PC-3 (cell line): ENCODE data around the gene ARHGAP15. TPM values are rescaled to one million over a fixed set of nuclear protein-coding genes. Genes with fewer than 3 reads are reported as not detected.

Experiments used
- ATAC-seq: fragments of 200-7000 bp; cut with Tn5 transposase; 2 replicates; pipeline ENCODE4 v1.9.1; 2020; ENCODE audit warnings: mild to moderate bottlenecking, moderate library complexity
- BruUV-seq: library from RNA; stranded (reverse); fragments of 400-500 nt; replicated peaks from 2 replicates; lab custom pipeline; 2021; lab: Mats Ljungman, UMichigan
- CTCF ChIA-PET: fragments of 300-600 bp; sonication (Branson Sonifier 250); formaldehyde crosslinking; loops from one replicate; lab custom pipeline; 2022; ENCODE audit warnings: antibody characterized with exemption; lab: Charles Lee
- POLR2A ChIA-PET: fragments of 300-600 bp; sonication (Branson Sonifier 250); formaldehyde crosslinking; loops from one replicate; lab custom pipeline; 2022; ENCODE audit warnings: antibody characterized with exemption; ENCODE audit not compliant: unreplicated experiment; lab: Charles Lee
- DNase-seq: peaks from one replicate; pipeline ENCODE4 v3.0.0-alpha.2; 2015
- H2AFZ ChIP-seq: fragments of 300-600 bp; sonication (generic); 2 replicates; pipeline ENCODE4 v1.6.0; 2016; ENCODE audit warnings: antibody characterized with exemption, low read length
- H3F3A ChIP-seq: fragments of 300-600 bp; sonication (generic); one replicate; pipeline ENCODE4 v1.6.0; 2017; ENCODE audit warnings: antibody characterized with exemption, low read length, control low read depth, mild to moderate bottlenecking; ENCODE audit not compliant: unreplicated experiment
- H3K27ac ChIP-seq: fragments of 300-600 bp; sonication (generic); 2 replicates; pipeline ENCODE4 v1.5.1; 2016; ENCODE audit warnings: mild to moderate bottlenecking, low read length
- H3K27me3 ChIP-seq: fragments of 300-600 bp; sonication (generic); 2 replicates; pipeline ENCODE4 v1.6.1; 2016; ENCODE audit warnings: low read length, mixed read lengths
- H3K36me3 ChIP-seq: fragments of 300-600 bp; sonication (generic); 2 replicates; pipeline ENCODE4 v1.6.1; 2016; ENCODE audit warnings: low read depth, mixed run types, low read length, mixed read lengths
- H3K4me1 ChIP-seq: fragments of 300-600 bp; sonication (generic); 2 replicates; pipeline ENCODE4 v1.5.1; 2016; ENCODE audit warnings: low read length; ENCODE audit not compliant: insufficient read depth
- H3K4me2 ChIP-seq: fragments of 300-600 bp; sonication (generic); 2 replicates; pipeline ENCODE4 v1.6.0; 2016; ENCODE audit warnings: low read length
- H3K4me3 ChIP-seq: fragments of 300-600 bp; sonication (generic); 2 replicates; pipeline ENCODE4 v1.5.1; 2016; ENCODE audit warnings: mild to moderate bottlenecking, low read length, mixed read lengths
- H3K79me2 ChIP-seq: fragments of 300-600 bp; sonication (generic); 2 replicates; pipeline ENCODE4 v1.6.1; 2017; ENCODE audit warnings: low read length, mixed read lengths
- H3K9ac ChIP-seq: fragments of 300-600 bp; sonication (generic); 2 replicates; pipeline ENCODE4 v1.6.0; 2016; ENCODE audit warnings: mild to moderate bottlenecking, low read length
- H3K9me2 ChIP-seq: fragments of 300-600 bp; sonication (generic); replicated peaks from 2 replicates; pipeline ENCODE4 v1.6.1; 2016; ENCODE audit warnings: mixed run types, low read length, mixed read lengths
- H3K9me3 ChIP-seq: fragments of 300-600 bp; sonication (generic); 2 replicates; pipeline ENCODE4 v1.6.1; 2016; ENCODE audit warnings: low read length, mixed read lengths
- H4K20me1 ChIP-seq: fragments of 300-600 bp; sonication (generic); 2 replicates; pipeline ENCODE4 v1.6.1; 2016; ENCODE audit warnings: low read length, mixed read lengths
- CTCF ChIP-seq: fragments of 300-600 bp; sonication (generic); conservative IDR thresholded peaks from 2 replicates; pipeline ENCODE4 v1.5.1; 2017; ENCODE audit warnings: antibody characterized with exemption, low read depth, mild to moderate bottlenecking, low read length
- EZH2 ChIP-seq: fragments of 300-600 bp; sonication (generic); IDR thresholded peaks from one replicate; pipeline ENCODE4 v1.6.1; 2017; ENCODE audit warnings: antibody characterized with exemption, mild to moderate bottlenecking, low read length; ENCODE audit not compliant: unreplicated experiment
- EZH2phosphoT487 ChIP-seq: fragments of 300-600 bp; sonication (generic); IDR thresholded peaks from 2 replicates; pipeline ENCODE4 v1.6.1; 2018; ENCODE audit warnings: mild to moderate bottlenecking, antibody characterized with exemption, low read length, borderline replicate concordance
- intact Hi-C: fragments of 100-400 bp; cut with micrococcal nuclease; formaldehyde crosslinking; loops from 2 replicates; pipeline ENCODE4 v1.9.0; 2023
- total RNA-seq: library from RNA; depleted of rRNA; stranded (reverse); fragments of >200 nt; gene quantifications from 2 replicates; pipeline ENCODE4 v1.2.3, GENCODE V29; 2014

ARHGAP15 gene
- total RNA-seq, 1 experiment from 2014 or later: not detected

- POLR2A ChIA-PET: no interaction called here
- Histone ChIP-seq H2AFZ (no peak overlapping the region), H3K27ac (no peak overlapping the region), H3K9me3 (no peaks in the 10 kb centered on the region), H3F3A (no peaks in the 10 kb centered on the region), H4K20me1 (no peaks in the 10 kb centered on the region), H3K4me2 (no peak overlapping the region), H3K79me2 (no peaks in the 10 kb centered on the region), H3K27me3 (peaks cover 30% of the 10 kb centered on the region), H3K9me2 (no peaks in the 10 kb centered on the region), H3K36me3 (no peaks in the 10 kb centered on the region), H3K4me3 (no peak overlapping the region), H3K9ac (no peak overlapping the region), H3K4me1 (no peaks in the 10 kb centered on the region)
- CTCF ChIA-PET: interaction anchor here (0.5 kb wide), 1 partner anchor 35 kb away, joined by 3 read pairs; no protein-coding TSS in a partner anchor
- DNase-seq: no peak
- BruUV-seq: no TSS peak
- no peak for ATAC-seq
- TF ChIP-seq CTCF: no peak
- TF ChIP-seq EZH2phosphoT487: no peak
- intact Hi-C loops: no loop called here
Measured at GRCh38 chr2:143225931-143226330, 96.7 kb downstream of the ARHGAP15 start.

- POLR2A ChIA-PET: no interaction called here
Measured at GRCh38 chr2:143226714-143227541, 97.7 kb downstream of the ARHGAP15 start.

More at GRCh38 chr2:143226714-143227541, 97.7 kb downstream of the ARHGAP15 start:
- intact Hi-C loops: no loop called here
- H3K9ac ChIP-seq: no peak overlapping the region
- H3K4me3 ChIP-seq: no peak overlapping the region
- no peak overlapping the region for H2AFZ ChIP-seq
- H3K4me1 ChIP-seq: no peaks in the 10 kb centered on the region
- no peaks in the 10 kb centered on the region for H3K36me3 ChIP-seq
- no peaks in the 10 kb centered on the region for H3K79me2 ChIP-seq
- no peaks in the 10 kb centered on the region for H3F3A ChIP-seq
- no peaks in the 10 kb centered on the region for H3K9me3 ChIP-seq
- H3K4me2 ChIP-seq: no peak overlapping the region
- H3K27me3 ChIP-seq: peaks cover 30% of the 10 kb centered on the region
- no peaks in the 10 kb centered on the region for H4K20me1 ChIP-seq
- DNase-seq (no peak), ATAC-seq (no peak)
- TF ChIP-seq EZH2phosphoT487: no peak
- no peak for TF ChIP-seq CTCF
- no peak for TF ChIP-seq EZH2
- no TSS peak for BruUV-seq
- CTCF ChIA-PET: no interaction called here
- no peaks in the 10 kb centered on the region for H3K9me2 ChIP-seq
- H3K27ac ChIP-seq: no peak overlapping the region
